Measurements from ENCODE around the gene IL12RB1.

DNA sequence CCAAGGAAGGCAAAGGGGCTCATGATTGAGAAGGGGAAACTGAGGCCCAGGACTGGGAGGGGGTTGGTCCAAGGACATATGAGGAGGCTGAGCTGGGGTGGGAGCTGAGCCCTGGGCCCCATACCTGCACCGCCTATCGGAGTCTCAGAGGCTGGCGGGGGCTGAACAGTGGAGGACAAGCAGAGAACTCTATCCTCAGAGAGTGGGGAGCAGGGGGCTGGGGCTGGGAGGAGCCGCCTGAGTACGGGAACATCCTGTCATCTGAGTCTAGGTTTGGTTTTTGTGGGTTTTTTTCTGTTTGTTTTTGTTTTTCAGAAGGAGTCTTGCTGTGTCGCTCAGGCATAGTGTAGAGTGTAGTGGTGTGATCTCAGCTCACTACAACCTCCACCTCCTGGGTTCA lies 72.5 kb downstream of the IL12RB1 start:
- TF ChIP-seq, protein P1, sequence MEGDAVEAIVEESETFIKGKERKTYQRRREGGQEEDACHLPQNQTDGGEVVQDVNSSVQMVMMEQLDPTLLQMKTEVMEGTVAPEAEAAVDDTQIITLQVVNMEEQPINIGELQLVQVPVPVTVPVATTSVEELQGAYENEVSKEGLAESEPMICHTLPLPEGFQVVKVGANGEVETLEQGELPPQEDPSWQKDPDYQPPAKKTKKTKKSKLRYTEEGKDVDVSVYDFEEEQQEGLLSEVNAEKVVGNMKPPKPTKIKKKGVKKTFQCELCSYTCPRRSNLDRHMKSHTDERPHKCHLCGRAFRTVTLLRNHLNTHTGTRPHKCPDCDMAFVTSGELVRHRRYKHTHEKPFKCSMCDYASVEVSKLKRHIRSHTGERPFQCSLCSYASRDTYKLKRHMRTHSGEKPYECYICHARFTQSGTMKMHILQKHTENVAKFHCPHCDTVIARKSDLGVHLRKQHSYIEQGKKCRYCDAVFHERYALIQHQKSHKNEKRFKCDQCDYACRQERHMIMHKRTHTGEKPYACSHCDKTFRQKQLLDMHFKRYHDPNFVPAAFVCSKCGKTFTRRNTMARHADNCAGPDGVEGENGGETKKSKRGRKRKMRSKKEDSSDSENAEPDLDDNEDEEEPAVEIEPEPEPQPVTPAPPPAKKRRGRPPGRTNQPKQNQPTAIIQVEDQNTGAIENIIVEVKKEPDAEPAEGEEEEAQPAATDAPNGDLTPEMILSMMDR (IDR thresholded peaks at IDR 0.05), result no peak
- TF ChIP-seq EZH2 (IDR thresholded peaks at IDR 0.05), result no peak
- no peak for TF ChIP-seq EZH2phosphoT487 (IDR thresholded peaks at IDR 0.05)
